Neural cell (in vitro differentiated cells): Measurements from ENCODE around the gene HLA-E.
A peak's percentile ranks its signal among the peaks of the same experiment; 100 is the strongest.

Source experiments
- EP300 ChIP-seq: fragments of 450-650 bp; conservative IDR thresholded peaks from 2 replicates; pipeline ENCODE4 v1.6.1; 2014; ENCODE audit warnings: antibody characterized with exemption, mild to moderate bottlenecking, moderate library complexity; ENCODE audit not compliant: poor library complexity, severe bottlenecking
- EZH2 ChIP-seq: fragments of 200-600, 300-800 bp; shearing (Covaris generic), sonication (generic); IDR thresholded peaks from 2 replicates; pipeline ENCODE4 v1.6.1; 2014; ENCODE audit warnings: antibody characterized with exemption, low read length, borderline replicate concordance, mild to moderate bottlenecking; ENCODE audit not compliant: insufficient read depth, poor library complexity, severe bottlenecking
- POLR2AphosphoS5 ChIP-seq: IDR thresholded peaks from 2 replicates; pipeline ENCODE4 v1.6.1; 2012
- TF ChIP-seq, protein P1 (sequence below): IDR thresholded peaks from 2 replicates; pipeline ENCODE4 v1.6.1; 2012; ENCODE audit warnings: borderline replicate concordance
- TF ChIP-seq, protein P2 (sequence below): fragments of 450-650 bp; IDR thresholded peaks from 2 replicates; pipeline ENCODE4 v1.5.1; 2014; ENCODE audit warnings: antibody characterized with exemption, mild to moderate bottlenecking, moderate library complexity; ENCODE audit not compliant: poor library complexity, severe bottlenecking

DNA sequence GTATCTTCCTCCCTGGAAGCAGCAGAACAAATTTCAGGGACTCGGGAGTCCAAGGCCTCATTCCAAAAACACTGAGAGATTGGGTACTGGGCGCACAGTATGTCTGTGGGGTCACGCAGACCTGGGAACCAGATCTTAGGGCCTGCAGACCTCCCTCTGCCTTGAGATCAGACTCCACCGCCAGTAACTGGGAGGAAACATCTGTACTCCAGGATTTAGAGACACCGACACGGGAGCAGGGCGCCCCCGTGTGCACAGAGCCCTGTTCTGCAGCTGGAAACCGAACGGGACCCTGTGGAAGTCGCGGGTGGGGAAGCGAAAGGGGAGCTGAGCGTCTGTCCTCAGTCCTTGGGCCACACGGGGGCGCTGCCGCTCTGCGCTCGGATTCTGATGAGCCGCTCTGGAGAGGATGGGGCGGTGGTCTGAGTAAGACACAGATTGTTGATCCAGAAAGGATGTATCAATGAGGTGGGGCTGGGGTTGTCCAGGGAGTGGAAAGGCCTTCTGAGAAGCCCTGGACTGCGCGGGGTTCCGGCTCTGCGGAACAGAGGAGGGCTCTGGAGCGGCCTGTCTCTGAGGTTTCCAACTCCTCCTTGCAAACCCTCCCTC, 35.7 kb upstream of the HLA-E start:
- TF ChIP-seq, protein P1, sequence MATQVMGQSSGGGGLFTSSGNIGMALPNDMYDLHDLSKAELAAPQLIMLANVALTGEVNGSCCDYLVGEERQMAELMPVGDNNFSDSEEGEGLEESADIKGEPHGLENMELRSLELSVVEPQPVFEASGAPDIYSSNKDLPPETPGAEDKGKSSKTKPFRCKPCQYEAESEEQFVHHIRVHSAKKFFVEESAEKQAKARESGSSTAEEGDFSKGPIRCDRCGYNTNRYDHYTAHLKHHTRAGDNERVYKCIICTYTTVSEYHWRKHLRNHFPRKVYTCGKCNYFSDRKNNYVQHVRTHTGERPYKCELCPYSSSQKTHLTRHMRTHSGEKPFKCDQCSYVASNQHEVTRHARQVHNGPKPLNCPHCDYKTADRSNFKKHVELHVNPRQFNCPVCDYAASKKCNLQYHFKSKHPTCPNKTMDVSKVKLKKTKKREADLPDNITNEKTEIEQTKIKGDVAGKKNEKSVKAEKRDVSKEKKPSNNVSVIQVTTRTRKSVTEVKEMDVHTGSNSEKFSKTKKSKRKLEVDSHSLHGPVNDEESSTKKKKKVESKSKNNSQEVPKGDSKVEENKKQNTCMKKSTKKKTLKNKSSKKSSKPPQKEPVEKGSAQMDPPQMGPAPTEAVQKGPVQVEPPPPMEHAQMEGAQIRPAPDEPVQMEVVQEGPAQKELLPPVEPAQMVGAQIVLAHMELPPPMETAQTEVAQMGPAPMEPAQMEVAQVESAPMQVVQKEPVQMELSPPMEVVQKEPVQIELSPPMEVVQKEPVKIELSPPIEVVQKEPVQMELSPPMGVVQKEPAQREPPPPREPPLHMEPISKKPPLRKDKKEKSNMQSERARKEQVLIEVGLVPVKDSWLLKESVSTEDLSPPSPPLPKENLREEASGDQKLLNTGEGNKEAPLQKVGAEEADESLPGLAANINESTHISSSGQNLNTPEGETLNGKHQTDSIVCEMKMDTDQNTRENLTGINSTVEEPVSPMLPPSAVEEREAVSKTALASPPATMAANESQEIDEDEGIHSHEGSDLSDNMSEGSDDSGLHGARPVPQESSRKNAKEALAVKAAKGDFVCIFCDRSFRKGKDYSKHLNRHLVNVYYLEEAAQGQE: no peak
- TF ChIP-seq, protein P2, sequence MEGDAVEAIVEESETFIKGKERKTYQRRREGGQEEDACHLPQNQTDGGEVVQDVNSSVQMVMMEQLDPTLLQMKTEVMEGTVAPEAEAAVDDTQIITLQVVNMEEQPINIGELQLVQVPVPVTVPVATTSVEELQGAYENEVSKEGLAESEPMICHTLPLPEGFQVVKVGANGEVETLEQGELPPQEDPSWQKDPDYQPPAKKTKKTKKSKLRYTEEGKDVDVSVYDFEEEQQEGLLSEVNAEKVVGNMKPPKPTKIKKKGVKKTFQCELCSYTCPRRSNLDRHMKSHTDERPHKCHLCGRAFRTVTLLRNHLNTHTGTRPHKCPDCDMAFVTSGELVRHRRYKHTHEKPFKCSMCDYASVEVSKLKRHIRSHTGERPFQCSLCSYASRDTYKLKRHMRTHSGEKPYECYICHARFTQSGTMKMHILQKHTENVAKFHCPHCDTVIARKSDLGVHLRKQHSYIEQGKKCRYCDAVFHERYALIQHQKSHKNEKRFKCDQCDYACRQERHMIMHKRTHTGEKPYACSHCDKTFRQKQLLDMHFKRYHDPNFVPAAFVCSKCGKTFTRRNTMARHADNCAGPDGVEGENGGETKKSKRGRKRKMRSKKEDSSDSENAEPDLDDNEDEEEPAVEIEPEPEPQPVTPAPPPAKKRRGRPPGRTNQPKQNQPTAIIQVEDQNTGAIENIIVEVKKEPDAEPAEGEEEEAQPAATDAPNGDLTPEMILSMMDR: peak; percentile 68
- no peak for TF ChIP-seq EP300
- TF ChIP-seq POLR2AphosphoS5: no peak
- no peak for TF ChIP-seq EZH2
